Osteocyte (in vitro differentiated cells): ENCODE results near the gene HLCS. TPM values are rescaled to one million over a fixed set of nuclear protein-coding genes. Genes with fewer than 3 reads are reported as not detected.

ENCODE experiments used
- DNase-seq: peaks from one replicate; pipeline ENCODE4 v3.0.0; 2021; ENCODE audit warnings: mixed read lengths; ENCODE audit not compliant: unreplicated experiment; ENCODE audit errors: extremely low spot score
- H3K27ac Mint-ChIP-seq: one replicate; pipeline ENCODE4 v1.8.0; 2021; ENCODE audit warnings: mild to moderate bottlenecking, mixed read lengths; ENCODE audit not compliant: unreplicated experiment
- H3K27me3 Mint-ChIP-seq: one replicate; pipeline ENCODE4 v1.8.0; 2021; ENCODE audit warnings: mixed read lengths; ENCODE audit not compliant: unreplicated experiment
- H3K36me3 Mint-ChIP-seq: one replicate; pipeline ENCODE4 v1.8.0; 2021; ENCODE audit warnings: mixed read lengths; ENCODE audit not compliant: unreplicated experiment
- H3K4me1 Mint-ChIP-seq: one replicate; pipeline ENCODE4 v1.8.0; 2021; ENCODE audit warnings: mixed read lengths; ENCODE audit not compliant: unreplicated experiment
- H3K4me3 Mint-ChIP-seq: one replicate; pipeline ENCODE4 v1.8.0; 2021; ENCODE audit warnings: mild to moderate bottlenecking, moderate library complexity, mixed read lengths; ENCODE audit not compliant: unreplicated experiment
- H3K9me3 Mint-ChIP-seq: one replicate; pipeline ENCODE4 v1.8.0; 2021; ENCODE audit warnings: mixed read lengths; ENCODE audit not compliant: unreplicated experiment
- CTCF ChIP-seq: fragments of 200-600 bp; sonication (generic); IDR thresholded peaks from 2 replicates; pipeline ENCODE4 v1.5.0; 2021; ENCODE audit warnings: antibody characterized with exemption, mild to moderate bottlenecking, moderate library complexity
- long read RNA-seq: library from polyadenylated mRNA; unstranded; transcript quantifications from one replicate; pipeline ENCODE4 v2.0.0, GENCODE V29; 2021
- total RNA-seq: library from RNA; stranded (reverse); gene quantifications from 2 replicates; pipeline ENCODE4 v1.2.1, GENCODE V29; 2021

The HLCS gene
- total RNA-seq = 26.7 and 27.3 TPM in 2 replicates
- long read RNA-seq, full-length matches to known transcripts = 4 of 89 reads
- long read RNA-seq, partial matches to known transcripts = 15 of 89 reads
- long read RNA-seq, other reads (novel, unspliced or antisense) = 70 of 89 reads

GRCh38 chr21:36966066-36966820, at the start of gene HLCS:
TSS of gene HLCS (minus strand) at chr21:36966669. CDS start at chr21:36966638, 31 bp downstream.
- DNase-seq = no peak
- peak within 1 kb of the TSS; percentile 87 for H3K27ac Mint-ChIP-seq
- peak; percentile 37 for TF ChIP-seq CTCF
- no peaks in the 10 kb centered on the region for H3K27me3 Mint-ChIP-seq
- no peaks in the 10 kb centered on the region for H3K9me3 Mint-ChIP-seq
- peaks cover 12% of the 10 kb centered on the region for H3K4me1 Mint-ChIP-seq
- peak within 1 kb of the TSS; percentile 74 for H3K4me3 Mint-ChIP-seq
- H3K36me3 Mint-ChIP-seq = peaks cover 9% of the 10 kb centered on the region

GRCh38 chr21:37009740-37010341, 43.4 kb upstream of the HLCS start:
- peaks cover 12% of the 10 kb centered on the region for H3K4me1 Mint-ChIP-seq
- DNase-seq = peak; percentile 96
- H3K4me3 Mint-ChIP-seq = peak overlapping the region; percentile 67
- H3K27ac Mint-ChIP-seq = no peak overlapping the region
- no peaks in the 10 kb centered on the region for H3K36me3 Mint-ChIP-seq
- H3K27me3 Mint-ChIP-seq = peaks cover 2% of the 10 kb centered on the region
- peak; percentile 89 for TF ChIP-seq CTCF
- no peaks in the 10 kb centered on the region for H3K9me3 Mint-ChIP-seq

- Mint-ChIP-seq H3K27ac (no peak overlapping the region), H3K36me3 (no peaks in the 10 kb centered on the region), H3K9me3 (no peaks in the 10 kb centered on the region), H3K4me3 (no peak overlapping the region), H3K4me1 (peaks cover 12% of the 10 kb centered on the region), H3K27me3 (peaks cover 2% of the 10 kb centered on the region)
- TF ChIP-seq CTCF = no peak
- DNase-seq = no peak
These were observed 42.3 kb upstream of the HLCS start for GRCh38 chr21:37008724-37009123.

- no peak within 1 kb of the TSS for H3K27ac Mint-ChIP-seq
- H3K4me1 Mint-ChIP-seq = peaks cover 14% of the 10 kb centered on the region
- H3K36me3 Mint-ChIP-seq = no peaks in the 10 kb centered on the region
- TF ChIP-seq CTCF = no peak
- H3K27me3 Mint-ChIP-seq = no peaks in the 10 kb centered on the region
- DNase-seq = no peak
- H3K4me3 Mint-ChIP-seq = peak within 1 kb of the TSS; percentile 68
- H3K9me3 Mint-ChIP-seq = no peaks in the 10 kb centered on the region
These were observed 40.2 kb upstream of the HLCS start, which contains the start of gene RIPPLY3 for GRCh38 chr21:37006486-37007291. TSS of gene RIPPLY3 (plus strand) at chr21:37006702. CDS start at chr21:37006773, 71 bp downstream.
